Fibroblast of lung (primary cell): Measurements from ENCODE around the gene TAS2R60. TPM values are rescaled to one million over a fixed set of nuclear protein-coding genes. Genes with fewer than 3 reads are reported as not detected.
A peak's percentile ranks its signal among the peaks of the same experiment; 100 is the strongest.

Experiments
- DNase-seq, 2 donors: peaks; one replicate each; pipeline versions ENCODE4 v3.0.0 to v3.0.0-alpha.2; 2010; ENCODE audit warnings: low read depth in 2 of 2
- H2AFZ ChIP-seq: 2 replicates; pipeline ENCODE4 v1.5.1; 2012; ENCODE audit warnings: low read length, control low read depth, inconsistent platforms
- H3K27ac ChIP-seq: 2 replicates; pipeline ENCODE4 v1.5.1; 2011; ENCODE audit warnings: low read length, control low read depth; ENCODE audit not compliant: insufficient read depth
- H3K27me3 ChIP-seq: 2 replicates; pipeline ENCODE4 v1.5.1; 2011; ENCODE audit warnings: mild to moderate bottlenecking, low read length; ENCODE audit not compliant: control insufficient read depth, insufficient read depth
- H3K36me3 ChIP-seq: 2 replicates; pipeline ENCODE4 v1.5.1; 2011; ENCODE audit warnings: low read length; ENCODE audit not compliant: control insufficient read depth, insufficient read depth
- H3K4me1 ChIP-seq: 2 replicates; pipeline ENCODE4 v1.5.1; 2011; ENCODE audit warnings: low read length; ENCODE audit not compliant: control insufficient read depth, insufficient read depth; ENCODE audit errors: extremely low read depth
- H3K4me2 ChIP-seq: 2 replicates; pipeline ENCODE4 v1.5.1; 2011; ENCODE audit warnings: low read length, control low read depth; ENCODE audit not compliant: insufficient read depth; ENCODE audit errors: extremely low read depth
- H3K4me3 ChIP-seq, 4 experiments: fragments of 200-600 bp in 1 of 4; sonication (generic) in 1 of 4; replicated peaks in 1 of 4; 2 replicates each; pipeline ENCODE4 v1.5.1; 2011 to 2016; ENCODE audit warnings: low read length in 4 of 4, low read depth in 3 of 4, mild to moderate bottlenecking in 3 of 4, control low read depth in 2 of 4, inconsistent platforms in 1 of 4, mixed read lengths in 1 of 4; ENCODE audit not compliant: insufficient read depth in 1 of 4; ENCODE audit errors: control extremely low read depth in 1 of 4
- H3K79me2 ChIP-seq: 2 replicates; pipeline ENCODE4 v1.5.1; 2012; ENCODE audit warnings: mild to moderate bottlenecking, low read length, inconsistent platforms; ENCODE audit not compliant: control insufficient read depth, insufficient read depth
- H3K9ac ChIP-seq: 2 replicates; pipeline ENCODE4 v1.5.1; 2011; ENCODE audit warnings: mild to moderate bottlenecking, low read length, control low read depth; ENCODE audit not compliant: insufficient read depth
- H3K9me3 ChIP-seq: 2 replicates; pipeline ENCODE4 v1.5.1; 2012; ENCODE audit warnings: low read depth, low read length; ENCODE audit not compliant: control insufficient read depth, insufficient read depth
- H4K20me1 ChIP-seq: 2 replicates; pipeline ENCODE4 v1.5.1; 2011; ENCODE audit warnings: low read length; ENCODE audit not compliant: control insufficient read depth, insufficient read depth; ENCODE audit errors: extremely low read depth
- EZH2 ChIP-seq: IDR thresholded peaks from 2 replicates; pipeline ENCODE4 v1.5.1; 2012; ENCODE audit warnings: low read length, control low read depth, mild to moderate bottlenecking; ENCODE audit errors: missing control alignments
- polyA plus RNA-seq, 2 donors: library from polyadenylated mRNA; depleted of rRNA in 1 of 2; stranded (reverse) in 1 of 2; unstranded in 1 of 2; fragments of >200 nt; gene quantifications; 2 replicates each; pipeline ENCODE4 v1.2.1, GENCODE V29; 2011 to 2012; ENCODE audit warnings: missing spikeins in 1 of 2
- total RNA-seq: library from RNA; depleted of rRNA; stranded (reverse); fragments of >200 nt; gene quantifications from 2 replicates; pipeline ENCODE4 v1.2.1, GENCODE V29; 2014
- TF ChIP-seq, protein P1 (sequence below), 2 donors: IDR thresholded peaks in 1 of 2; conservative IDR thresholded peaks in 1 of 2; 1 replicate in 1 of 2; 2 replicates in 1 of 2; pipeline ENCODE4 v1.5.1; 2011 to 2012; ENCODE audit warnings: low read length in 2 of 2, control low read depth in 1 of 2, inconsistent platforms in 1 of 2, low read depth in 1 of 2, mild to moderate bottlenecking in 1 of 2

TAS2R60 gene
- total and polyA plus RNA-seq, 2 donors (not counting 1 experiment from before 2014, with no cell fraction given), result not detected

DNA sequence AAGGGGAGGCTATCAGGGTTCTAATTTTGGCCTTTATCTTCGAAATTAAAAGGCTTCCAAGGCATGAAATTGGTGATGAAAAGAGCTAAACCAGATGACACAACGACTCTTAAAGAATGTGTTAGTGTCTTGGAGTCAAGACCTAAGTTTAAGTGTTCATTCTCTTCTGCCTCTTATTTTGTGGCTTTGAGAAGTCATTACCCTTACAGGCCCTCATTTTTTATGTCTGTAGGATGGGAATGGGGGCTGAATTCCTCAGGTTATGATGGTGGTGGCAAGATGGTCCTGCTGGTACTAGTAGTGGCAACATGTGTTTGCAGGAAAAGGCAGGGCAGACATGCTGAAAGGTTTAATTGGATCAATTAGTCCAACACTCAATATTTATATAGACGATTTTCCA lies 15.4 kb downstream of the TAS2R60 start:
- no peaks in the 10 kb centered on the region for H3K36me3 ChIP-seq
- no peak for DNase-seq
- no peaks in the 10 kb centered on the region for H3K79me2 ChIP-seq
- no peak overlapping the region for H3K9ac ChIP-seq
- no peak for TF ChIP-seq EZH2
- TF ChIP-seq, protein P1, sequence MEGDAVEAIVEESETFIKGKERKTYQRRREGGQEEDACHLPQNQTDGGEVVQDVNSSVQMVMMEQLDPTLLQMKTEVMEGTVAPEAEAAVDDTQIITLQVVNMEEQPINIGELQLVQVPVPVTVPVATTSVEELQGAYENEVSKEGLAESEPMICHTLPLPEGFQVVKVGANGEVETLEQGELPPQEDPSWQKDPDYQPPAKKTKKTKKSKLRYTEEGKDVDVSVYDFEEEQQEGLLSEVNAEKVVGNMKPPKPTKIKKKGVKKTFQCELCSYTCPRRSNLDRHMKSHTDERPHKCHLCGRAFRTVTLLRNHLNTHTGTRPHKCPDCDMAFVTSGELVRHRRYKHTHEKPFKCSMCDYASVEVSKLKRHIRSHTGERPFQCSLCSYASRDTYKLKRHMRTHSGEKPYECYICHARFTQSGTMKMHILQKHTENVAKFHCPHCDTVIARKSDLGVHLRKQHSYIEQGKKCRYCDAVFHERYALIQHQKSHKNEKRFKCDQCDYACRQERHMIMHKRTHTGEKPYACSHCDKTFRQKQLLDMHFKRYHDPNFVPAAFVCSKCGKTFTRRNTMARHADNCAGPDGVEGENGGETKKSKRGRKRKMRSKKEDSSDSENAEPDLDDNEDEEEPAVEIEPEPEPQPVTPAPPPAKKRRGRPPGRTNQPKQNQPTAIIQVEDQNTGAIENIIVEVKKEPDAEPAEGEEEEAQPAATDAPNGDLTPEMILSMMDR (conservative IDR thresholded peaks at IDR 0.05 in 1 of 2, IDR thresholded peaks at IDR 0.05 in 1 of 2; ENCODE audit: low read depth in 1 of 2, low read length in 2 of 2), result no peak
- peak overlapping the region; percentile 70 for H3K27ac ChIP-seq
- no peaks in the 10 kb centered on the region for H4K20me1 ChIP-seq
- peak overlapping the region; percentile 40 for H2AFZ ChIP-seq
- H3K4me3 ChIP-seq, result no peak overlapping the region
- peak overlapping the region; percentile 16 for H3K4me2 ChIP-seq
- no peaks in the 10 kb centered on the region for H3K9me3 ChIP-seq
- peaks cover 13% of the 10 kb centered on the region for H3K4me1 ChIP-seq
- H3K27me3 ChIP-seq, result no peaks in the 10 kb centered on the region

DNA sequence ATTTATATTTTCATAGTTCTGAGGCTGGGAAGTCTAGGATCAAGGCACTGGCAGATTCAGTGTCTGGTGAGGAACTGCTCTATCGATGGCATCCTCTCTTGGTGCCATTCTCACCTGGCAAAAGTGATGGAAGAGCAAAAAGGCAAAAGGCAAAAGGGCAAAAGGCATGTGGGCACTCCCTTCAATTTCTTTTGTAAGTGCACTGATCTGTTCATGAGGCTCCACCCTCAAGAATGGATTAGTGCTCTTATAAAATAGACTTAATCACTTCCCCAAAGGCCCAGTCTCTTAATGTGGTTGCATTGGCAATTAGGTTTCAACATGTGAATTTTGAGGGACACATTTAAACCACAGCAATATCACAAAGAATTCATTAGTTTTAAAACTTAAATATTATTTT lies 16.1 kb downstream of the TAS2R60 start:
- Histone ChIP-seq H2AFZ (no peak overlapping the region), H3K27me3 (no peaks in the 10 kb centered on the region), H3K27ac (no peak overlapping the region), H3K36me3 (no peaks in the 10 kb centered on the region), H3K9me3 (no peaks in the 10 kb centered on the region), H4K20me1 (no peaks in the 10 kb centered on the region), H3K4me1 (peaks cover 13% of the 10 kb centered on the region), H3K79me2 (no peaks in the 10 kb centered on the region), H3K9ac (no peak overlapping the region), H3K4me2 (no peak overlapping the region), H3K4me3 (no peak overlapping the region)
- no peak for TF ChIP-seq EZH2
- TF ChIP-seq, protein P1 (conservative IDR thresholded peaks at IDR 0.05 in 1 of 2, IDR thresholded peaks at IDR 0.05 in 1 of 2; ENCODE audit: low read depth in 1 of 2, low read length in 2 of 2), result no peak
- DNase-seq, result no peak

DNA sequence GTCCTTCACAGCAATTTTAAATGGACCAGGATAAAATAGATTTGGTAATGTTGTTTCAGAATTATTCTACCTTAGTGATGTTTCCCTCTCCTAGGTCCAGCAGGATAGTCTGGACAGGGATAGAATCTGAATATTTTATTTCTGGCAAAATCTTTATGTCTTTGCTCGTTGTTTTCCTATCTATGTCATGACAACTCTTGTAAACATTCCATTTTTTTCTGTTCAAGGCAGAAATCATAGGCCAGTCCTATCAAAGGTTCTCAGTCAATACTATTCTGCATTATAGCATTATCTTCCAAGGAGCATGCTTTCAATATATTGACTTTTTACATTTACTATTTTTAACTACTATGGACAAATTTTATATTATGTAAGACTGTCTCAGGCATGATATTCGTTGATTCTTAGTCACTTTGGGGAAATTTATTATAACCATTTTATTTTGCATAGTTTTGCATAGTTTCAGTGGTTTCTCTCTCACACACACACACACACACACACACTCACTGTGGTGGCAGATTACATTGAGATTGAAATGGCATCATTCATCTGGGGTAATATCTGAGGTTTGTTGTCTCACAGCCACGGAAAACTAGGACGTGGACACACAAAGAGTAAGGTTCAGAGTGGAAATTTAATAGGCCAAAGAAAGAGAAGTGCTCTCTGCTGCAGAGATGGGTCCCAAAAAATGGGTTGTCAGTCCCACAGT lies 17.2 kb downstream of the TAS2R60 start:
- TF ChIP-seq, protein P1 (conservative IDR thresholded peaks at IDR 0.05 in 1 of 2, IDR thresholded peaks at IDR 0.05 in 1 of 2; ENCODE audit: low read depth in 1 of 2, low read length in 2 of 2), result no peak
- TF ChIP-seq EZH2, result no peak
- Histone ChIP-seq H3K79me2 (no peaks in the 10 kb centered on the region), H3K36me3 (no peaks in the 10 kb centered on the region), H4K20me1 (no peaks in the 10 kb centered on the region), H3K4me3 (no peak overlapping the region), H3K9me3 (no peaks in the 10 kb centered on the region), H3K4me1 (peaks cover 13% of the 10 kb centered on the region), H3K9ac (no peak overlapping the region), H3K4me2 (no peak overlapping the region), H2AFZ (no peak overlapping the region), H3K27me3 (no peaks in the 10 kb centered on the region), H3K27ac (no peak overlapping the region)
- no peak for DNase-seq
